ENCODE results near the gene HS3ST5.
"Not testable (repeated sequence)": the region's sequence is repeated elsewhere in the genome, so short reads cannot be mapped to it uniquely, and the experiment has no call there.

Gene HS3ST5

GRCh38 chr6:114339706-114340105, 3.1 kb downstream of the HS3ST5 start:
- TF ChIP-seq, protein P1, sequence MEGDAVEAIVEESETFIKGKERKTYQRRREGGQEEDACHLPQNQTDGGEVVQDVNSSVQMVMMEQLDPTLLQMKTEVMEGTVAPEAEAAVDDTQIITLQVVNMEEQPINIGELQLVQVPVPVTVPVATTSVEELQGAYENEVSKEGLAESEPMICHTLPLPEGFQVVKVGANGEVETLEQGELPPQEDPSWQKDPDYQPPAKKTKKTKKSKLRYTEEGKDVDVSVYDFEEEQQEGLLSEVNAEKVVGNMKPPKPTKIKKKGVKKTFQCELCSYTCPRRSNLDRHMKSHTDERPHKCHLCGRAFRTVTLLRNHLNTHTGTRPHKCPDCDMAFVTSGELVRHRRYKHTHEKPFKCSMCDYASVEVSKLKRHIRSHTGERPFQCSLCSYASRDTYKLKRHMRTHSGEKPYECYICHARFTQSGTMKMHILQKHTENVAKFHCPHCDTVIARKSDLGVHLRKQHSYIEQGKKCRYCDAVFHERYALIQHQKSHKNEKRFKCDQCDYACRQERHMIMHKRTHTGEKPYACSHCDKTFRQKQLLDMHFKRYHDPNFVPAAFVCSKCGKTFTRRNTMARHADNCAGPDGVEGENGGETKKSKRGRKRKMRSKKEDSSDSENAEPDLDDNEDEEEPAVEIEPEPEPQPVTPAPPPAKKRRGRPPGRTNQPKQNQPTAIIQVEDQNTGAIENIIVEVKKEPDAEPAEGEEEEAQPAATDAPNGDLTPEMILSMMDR (conservative IDR thresholded peaks at IDR 0.05; ENCODE audit: low read depth, low read length), result no peak
- no peak overlapping the region for H3K4me3 ChIP-seq (ENCODE audit: low read depth, low read length)
- no peak for DNase-seq (ENCODE audit: low read depth)

DNA sequence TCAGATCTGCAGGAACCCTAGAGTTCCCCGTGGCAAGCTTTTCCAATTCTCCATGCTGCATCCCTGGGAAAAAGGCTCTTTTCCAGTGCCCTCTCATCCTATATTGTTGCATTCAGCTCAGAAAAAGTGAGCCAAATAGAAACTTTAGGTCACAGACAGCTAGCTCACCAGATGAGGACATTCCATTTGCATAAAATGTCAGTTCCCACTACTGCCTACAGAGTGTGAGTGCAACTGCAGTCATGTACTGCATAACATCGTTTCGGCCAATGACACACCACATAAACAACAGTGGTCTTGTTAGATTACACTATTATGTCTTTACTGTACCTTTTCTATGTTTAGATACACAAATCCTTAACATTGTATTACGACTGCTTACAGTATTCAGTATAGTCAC, 8.6 kb downstream of the HS3ST5 start:
- no peak for DNase-seq (ENCODE audit: low read depth)
- no peak overlapping the region for H3K4me3 ChIP-seq (ENCODE audit: low read depth, low read length)
- TF ChIP-seq, protein P1 (conservative IDR thresholded peaks at IDR 0.05; ENCODE audit: low read depth, low read length), result no peak

DNA sequence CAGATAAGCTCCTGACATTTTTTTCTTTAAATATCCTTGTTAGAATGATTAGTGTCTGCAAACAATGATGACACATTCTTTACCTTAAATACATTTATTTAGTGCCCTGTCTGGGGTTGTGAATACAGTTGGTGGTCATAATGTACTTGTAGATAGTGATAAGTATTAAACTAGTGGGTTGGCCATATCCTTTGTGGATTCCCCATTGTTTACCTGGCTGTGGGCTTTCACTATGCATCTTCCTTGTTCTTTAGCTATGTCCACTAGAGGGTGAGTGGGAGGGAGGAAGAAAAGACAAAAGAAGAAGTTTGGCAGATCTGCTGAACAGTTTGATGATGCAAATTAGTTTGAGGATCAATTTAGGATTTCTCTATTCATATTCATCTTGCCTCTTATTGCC, 15.7 kb downstream of the HS3ST5 start:
- DNase-seq (ENCODE audit: low read depth), result no peak
- TF ChIP-seq, protein P1 (conservative IDR thresholded peaks at IDR 0.05; ENCODE audit: low read depth, low read length), result no peak
- no peak overlapping the region for H3K4me3 ChIP-seq (ENCODE audit: low read depth, low read length)

- TF ChIP-seq, protein P1 (conservative IDR thresholded peaks at IDR 0.05; ENCODE audit: low read depth, low read length), result no peak
- no peak overlapping the region for H3K4me3 ChIP-seq (ENCODE audit: low read depth, low read length)
- no peak for DNase-seq (ENCODE audit: low read depth)
Observed at GRCh38 chr6:114323784-114324183, 19.0 kb downstream of the HS3ST5 start.

GRCh38 chr6:114319749-114320148, 23.1 kb downstream of the HS3ST5 start:
- TF ChIP-seq, protein P1 (conservative IDR thresholded peaks at IDR 0.05; ENCODE audit: low read depth, low read length), result no peak
- no peak overlapping the region for H3K4me3 ChIP-seq (ENCODE audit: low read depth, low read length)
- DNase-seq (ENCODE audit: low read depth), result no peak

GRCh38 chr6:114315831-114316595, 26.8 kb downstream of the HS3ST5 start:
- TF ChIP-seq, protein P1 (conservative IDR thresholded peaks at IDR 0.05; ENCODE audit: low read depth, low read length), result no peak
- no peak for DNase-seq (ENCODE audit: low read depth)
- no peak overlapping the region for H3K4me3 ChIP-seq (ENCODE audit: low read depth, low read length)

DNA sequence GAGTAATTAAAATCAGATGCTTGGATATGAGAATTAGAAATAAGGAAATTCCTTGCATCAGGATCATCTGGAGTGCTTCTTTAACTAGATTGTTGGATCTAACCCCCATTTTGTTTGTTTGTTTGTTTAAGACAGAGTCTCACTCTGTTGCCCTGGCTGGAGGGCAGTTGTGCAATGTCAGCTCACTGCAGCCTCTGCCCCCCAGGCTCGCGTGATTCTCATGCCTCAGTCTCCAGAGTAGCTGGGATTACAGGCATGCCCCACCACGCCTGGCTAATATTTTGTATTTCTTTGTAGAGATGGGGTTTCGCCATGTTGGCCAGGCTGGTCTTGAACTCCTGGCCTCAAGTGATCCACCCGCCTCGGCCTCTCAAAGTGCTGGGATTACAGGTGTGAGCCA, 29.0 kb downstream of the HS3ST5 start:
- not testable (repeated sequence) for DNase-seq (ENCODE audit: low read depth); H3K4me3 ChIP-seq (ENCODE audit: low read depth, low read length)
